CD14-positive monocyte (primary cell): ENCODE measurements around the gene KCNQ1. TPM values are rescaled to one million over a fixed set of nuclear protein-coding genes. Genes with fewer than 3 reads are reported as not detected.
A peak's percentile ranks its signal among the peaks of the same experiment; 100 is the strongest.

Experiments
- DNase-seq, 3 donors: peaks; one replicate each; pipeline ENCODE4 v3.0.0-alpha.2; 2011 to 2022
- H2AFZ ChIP-seq: 2 replicates; pipeline ENCODE4 v1.6.0; 2012; ENCODE audit warnings: mild to moderate bottlenecking, low read depth, low read length, inconsistent platforms; ENCODE audit not compliant: insufficient read depth, poor library complexity, severe bottlenecking
- H3K27ac ChIP-seq, 2 donors: 1 replicate in 1 of 2; 2 replicates in 1 of 2; pipeline ENCODE4 v1.5.1; 2012 to 2013; ENCODE audit warnings: low read length in 2 of 2, control low read depth in 1 of 2, inconsistent platforms in 1 of 2, low read depth in 1 of 2, mild to moderate bottlenecking in 1 of 2
- H3K27me3 ChIP-seq, 2 donors: one replicate each; pipeline versions ENCODE4 v1.6.0 to v1.6.1; 2011 to 2013; ENCODE audit warnings: low read length in 2 of 2; ENCODE audit not compliant: control insufficient read depth in 2 of 2, insufficient read depth in 2 of 2
- H3K36me3 ChIP-seq, 2 donors: replicated peaks in 1 of 2; 1 replicate in 1 of 2; 2 replicates in 1 of 2; pipeline versions ENCODE4 v1.5.1 to v1.6.1; 2012 to 2013; ENCODE audit warnings: low read length in 2 of 2, control low read depth in 1 of 2, inconsistent platforms in 1 of 2, mild to moderate bottlenecking in 1 of 2; ENCODE audit not compliant: insufficient read depth in 2 of 2, control insufficient read depth in 1 of 2
- H3K4me1 ChIP-seq, 2 donors: 1 replicate in 1 of 2; 2 replicates in 1 of 2; pipeline versions ENCODE4 v1.5.1 to v1.6.1; 2012 to 2013; ENCODE audit warnings: low read length in 2 of 2, control low read depth in 1 of 2, inconsistent platforms in 1 of 2, mild to moderate bottlenecking in 1 of 2, moderate library complexity in 1 of 2; ENCODE audit not compliant: insufficient read depth in 2 of 2, control insufficient read depth in 1 of 2
- H3K4me2 ChIP-seq: replicated peaks from 2 replicates; pipeline ENCODE3; 2012; ENCODE audit warnings: low read length, moderate library complexity, mild to moderate bottlenecking; ENCODE audit not compliant: poor library complexity, severe bottlenecking; ENCODE audit errors: extremely low read depth
- H3K4me3 ChIP-seq, 3 experiments: fragments of 200-600 bp in 1 of 3; sonication (generic) in 1 of 3; replicated peaks in 1 of 3; 1 replicate in 2 of 3; 2 replicates in 1 of 3; pipeline ENCODE4 v1.5.1; 2011 to 2013; ENCODE audit warnings: low read length in 3 of 3, mild to moderate bottlenecking in 3 of 3, control low read depth in 2 of 3, low read depth in 2 of 3, inconsistent platforms in 1 of 3, moderate library complexity in 1 of 3
- H3K79me2 ChIP-seq: 2 replicates; pipeline ENCODE4 v1.6.0; 2012; ENCODE audit warnings: mild to moderate bottlenecking, control low read depth, inconsistent platforms, low read length, moderate library complexity; ENCODE audit not compliant: insufficient read depth
- H3K9ac ChIP-seq: 2 replicates; pipeline ENCODE4 v1.6.0; 2017; ENCODE audit warnings: low read length, mild to moderate bottlenecking; ENCODE audit not compliant: insufficient read depth, poor library complexity, severe bottlenecking
- H3K9me3 ChIP-seq, 2 donors: replicated peaks in 1 of 2; 1 replicate in 1 of 2; 2 replicates in 1 of 2; pipeline versions ENCODE4 v1.5.1 to v1.6.1; 2012 to 2013; ENCODE audit warnings: low read length in 2 of 2, control low read depth in 1 of 2; ENCODE audit not compliant: control insufficient read depth in 1 of 2, insufficient read depth in 1 of 2
- H4K20me1 ChIP-seq: 2 replicates; pipeline ENCODE4 v1.6.0; 2012; ENCODE audit warnings: mild to moderate bottlenecking, low read length, control low read depth, moderate library complexity; ENCODE audit not compliant: insufficient read depth
- H3K27ac Mint-ChIP-seq, 7 donors: one replicate each; pipeline ENCODE4 v1.8.0; 2020; ENCODE audit warnings: mild to moderate bottlenecking in 7 of 7, mixed read lengths in 7 of 7, moderate library complexity in 6 of 7, inconsistent platforms in 2 of 7
- H3K27me3 Mint-ChIP-seq, 3 donors: one replicate each; pipeline ENCODE4 v1.8.0; 2021 to 2022; ENCODE audit warnings: low read depth in 3 of 3, mild to moderate bottlenecking in 3 of 3, mixed read lengths in 3 of 3, moderate library complexity in 3 of 3, inconsistent platforms in 1 of 3
- H3K36me3 Mint-ChIP-seq, 2 donors: one replicate each; pipeline ENCODE4 v1.8.0; 2020; ENCODE audit warnings: mixed read lengths in 2 of 2, inconsistent platforms in 1 of 2, mild to moderate bottlenecking in 1 of 2
- H3K4me1 Mint-ChIP-seq: one replicate; pipeline ENCODE4 v1.8.0; 2020; ENCODE audit warnings: mild to moderate bottlenecking, mixed read lengths
- H3K4me3 Mint-ChIP-seq, 2 donors: one replicate each; pipeline ENCODE4 v1.8.0; 2020; ENCODE audit warnings: mild to moderate bottlenecking in 2 of 2, mixed read lengths in 2 of 2, moderate library complexity in 1 of 2
- H3K9me3 Mint-ChIP-seq, 7 donors: one replicate each; pipeline ENCODE4 v1.8.0; 2020 to 2022; ENCODE audit warnings: mixed read lengths in 7 of 7, mild to moderate bottlenecking in 6 of 7, moderate library complexity in 6 of 7, inconsistent platforms in 2 of 7
- WGBS: methylation state at CpG from one replicate; pipeline ENCODE4 v1.1.5; 2013; ENCODE audit warnings: missing lambda C conversion rate; ENCODE audit not compliant: insufficient coverage; 5-methylcytosine and 5-hydroxymethylcytosine counted together
- intact Hi-C, 2 donors: fragments of 100-400 bp; cut with micrococcal nuclease; formaldehyde crosslinking; loops; one replicate each; pipeline versions ENCODE4 v1.15.0 to v1.15.1; 2023
- polyA plus RNA-seq, 3 donors: library from polyadenylated mRNA; depleted of rRNA in 1 of 3; unstranded in 2 of 3; stranded (reverse) in 1 of 3; fragments of 300-500 nt in 2 of 3; fragments of >200 nt in 1 of 3; fragmentation: Illumina TruSeq in 2 of 3; gene quantifications; 1 replicate in 2 of 3; 2 replicates in 1 of 3; pipeline ENCODE4 v1.2.3, GENCODE V29; 2012 to 2021
- TF ChIP-seq, protein P1 (sequence below): fragments of 200-600 bp; IDR thresholded peaks from one replicate; pipeline ENCODE4 v1.8.0; 2022; ENCODE audit warnings: antibody characterized with exemption, mild to moderate bottlenecking

KCNQ1 gene
- polyA plus RNA-seq, 3 donors = 14.9 to 31.8 (median 21.6) TPM

DNA sequence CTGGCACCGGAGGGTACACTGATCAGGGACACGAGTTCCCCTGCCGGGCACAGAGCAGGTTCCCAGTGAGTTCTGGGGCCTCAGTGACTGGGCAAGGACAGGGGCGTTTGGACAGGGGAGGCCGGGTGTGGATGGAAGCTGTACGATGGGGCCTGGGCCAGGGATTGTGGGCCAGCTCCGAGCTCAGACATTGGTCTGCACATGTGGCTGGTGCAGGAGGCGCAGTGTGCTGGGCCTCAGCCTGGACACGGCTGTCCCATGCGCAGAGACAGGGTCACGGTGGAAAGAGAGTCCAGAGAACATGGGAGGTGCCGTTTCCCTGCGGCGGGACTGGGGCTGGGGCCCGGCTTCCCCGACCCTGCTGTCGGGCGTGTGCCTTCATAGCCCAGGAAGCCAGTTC is 380.0 kb downstream of the KCNQ1 start:
- TF ChIP-seq, protein P1, sequence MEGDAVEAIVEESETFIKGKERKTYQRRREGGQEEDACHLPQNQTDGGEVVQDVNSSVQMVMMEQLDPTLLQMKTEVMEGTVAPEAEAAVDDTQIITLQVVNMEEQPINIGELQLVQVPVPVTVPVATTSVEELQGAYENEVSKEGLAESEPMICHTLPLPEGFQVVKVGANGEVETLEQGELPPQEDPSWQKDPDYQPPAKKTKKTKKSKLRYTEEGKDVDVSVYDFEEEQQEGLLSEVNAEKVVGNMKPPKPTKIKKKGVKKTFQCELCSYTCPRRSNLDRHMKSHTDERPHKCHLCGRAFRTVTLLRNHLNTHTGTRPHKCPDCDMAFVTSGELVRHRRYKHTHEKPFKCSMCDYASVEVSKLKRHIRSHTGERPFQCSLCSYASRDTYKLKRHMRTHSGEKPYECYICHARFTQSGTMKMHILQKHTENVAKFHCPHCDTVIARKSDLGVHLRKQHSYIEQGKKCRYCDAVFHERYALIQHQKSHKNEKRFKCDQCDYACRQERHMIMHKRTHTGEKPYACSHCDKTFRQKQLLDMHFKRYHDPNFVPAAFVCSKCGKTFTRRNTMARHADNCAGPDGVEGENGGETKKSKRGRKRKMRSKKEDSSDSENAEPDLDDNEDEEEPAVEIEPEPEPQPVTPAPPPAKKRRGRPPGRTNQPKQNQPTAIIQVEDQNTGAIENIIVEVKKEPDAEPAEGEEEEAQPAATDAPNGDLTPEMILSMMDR = no peak
- Histone ChIP-seq H4K20me1 (no peaks in the 10 kb centered on the region), H3K36me3 (peaks cover 0 to 13% of the 10 kb centered on the region in 2 donors), H3K4me2 (peak overlapping the region; percentile 64), H3K27me3 (no peaks in the 10 kb centered on the region), H3K9ac (peak overlapping the region; percentile 68), H3K4me3 (peak overlapping the region in 1 of 3 experiments; percentile 57), H3K4me1 (peaks cover 51 to 59% of the 10 kb centered on the region in 2 donors), H3K9me3 (peaks cover 27 to 30% of the 10 kb centered on the region in 2 donors), H2AFZ (no peak overlapping the region), H3K79me2 (no peaks in the 10 kb centered on the region), H3K27ac (peak overlapping the region; percentile 91 to 92)
- peak overlapping the region; percentile 83 to 90 (median 87) for H3K27ac Mint-ChIP-seq
- peaks cover 38 to 49% of the 10 kb centered on the region in 2 donors for H3K36me3 Mint-ChIP-seq
- H3K4me1 Mint-ChIP-seq = peaks cover 62% of the 10 kb centered on the region
- H3K27me3 Mint-ChIP-seq = peaks cover 0 to 4% (median 0%) of the 10 kb centered on the region in 3 donors
- intact Hi-C loops = no loop called here
- WGBS = 71% methylated on average over 14 of the region's 18 CpGs
- peak overlapping the region; percentile 49 to 52 for H3K4me3 Mint-ChIP-seq
- H3K9me3 Mint-ChIP-seq = peaks cover 31 to 40% (median 38%) of the 10 kb centered on the region in 7 donors
- no peak for DNase-seq

DNA sequence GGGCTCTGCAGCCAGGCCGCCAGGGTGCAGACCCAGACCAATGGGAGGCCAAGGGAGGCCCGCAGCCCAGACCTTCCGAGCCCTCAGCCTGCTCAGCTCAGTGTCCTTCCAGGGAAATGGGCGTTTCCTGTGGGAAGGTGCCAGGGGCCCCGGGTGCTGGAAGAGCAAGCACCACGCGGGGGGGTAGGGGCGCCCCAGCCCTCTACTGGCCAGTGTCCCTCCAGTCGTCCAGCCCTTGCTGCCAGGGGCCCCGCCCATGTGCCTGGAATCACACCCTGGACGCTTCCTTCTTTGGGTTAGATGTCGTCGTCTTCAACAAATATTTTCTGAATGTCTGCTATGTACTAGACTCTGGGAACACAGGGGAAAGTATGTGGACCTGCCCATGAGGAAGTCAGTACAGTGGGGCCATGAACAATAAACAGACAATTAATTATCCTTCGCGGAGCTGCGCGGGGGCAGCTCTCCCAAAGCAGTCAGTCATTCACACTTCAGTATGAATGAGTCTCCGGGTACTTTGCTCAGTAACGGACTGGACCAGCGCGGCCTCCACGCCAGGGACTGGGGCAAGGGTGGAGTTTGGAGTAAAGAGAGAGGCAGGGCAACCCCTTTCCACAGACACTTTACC is 380.6 kb downstream of the KCNQ1 start:
- peak; percentile 22 to 41 (median 32) for DNase-seq
- intact Hi-C loops = no loop called here
- H3K4me3 Mint-ChIP-seq = peak overlapping the region; percentile 58 to 81
- H2AFZ ChIP-seq = peak overlapping the region; percentile 31
- peaks cover 0 to 13% of the 10 kb centered on the region in 2 donors for H3K36me3 ChIP-seq
- H3K9ac ChIP-seq = peak overlapping the region; percentile 68
- H3K27me3 ChIP-seq = no peaks in the 10 kb centered on the region
- peak overlapping the region; percentile 64 for H3K4me2 ChIP-seq
- peak overlapping the region; percentile 90 to 95 (median 94) for H3K27ac Mint-ChIP-seq
- TF ChIP-seq, protein P1 = no peak
- 44% methylated on average over 13 of the region's 22 CpGs for WGBS
- H3K36me3 Mint-ChIP-seq = peaks cover 38 to 49% of the 10 kb centered on the region in 2 donors
- peaks cover 51 to 64% of the 10 kb centered on the region in 2 donors for H3K4me1 ChIP-seq
- H3K4me1 Mint-ChIP-seq = peaks cover 65% of the 10 kb centered on the region
- H3K9me3 Mint-ChIP-seq = peaks cover 32 to 37% (median 35%) of the 10 kb centered on the region in 7 donors
- peaks cover 2% of the 10 kb centered on the region for H4K20me1 ChIP-seq
- H3K27me3 Mint-ChIP-seq = peaks cover 0 to 4% (median 0%) of the 10 kb centered on the region in 3 donors
- no peaks in the 10 kb centered on the region for H3K79me2 ChIP-seq
- H3K4me3 ChIP-seq = peak overlapping the region in 2 of 3 experiments; percentile 19 to 57
- peaks cover 30% of the 10 kb centered on the region in 2 donors for H3K9me3 ChIP-seq
- peak overlapping the region; percentile 91 to 92 for H3K27ac ChIP-seq
